Naive B cell (primary cell): ENCODE measurements around the gene TAS2R8. TPM values are rescaled to one million over a fixed set of nuclear protein-coding genes. Genes with fewer than 3 reads are reported as not detected.

Source experiments
- ATAC-seq, 2 donors: fragments of 150-1000 bp; cut with Tn5 transposase; 2 replicates each; pipeline ENCODE4 v1.10.0; 2021; ENCODE audit warnings: low read depth in 2 of 2, mild to moderate bottlenecking in 2 of 2, moderate library complexity in 2 of 2
- DNase-seq: peaks from one replicate; pipeline ENCODE4 v3.0.0; 2022
- H3K27ac Mint-ChIP-seq, 6 donors: one replicate each; pipeline ENCODE4 v1.8.0; 2020 to 2022; ENCODE audit warnings: mild to moderate bottlenecking in 6 of 6, mixed read lengths in 6 of 6, moderate library complexity in 5 of 6, inconsistent platforms in 2 of 6
- H3K27me3 Mint-ChIP-seq, 3 donors: one replicate each; pipeline ENCODE4 v1.8.0; 2021 to 2022; ENCODE audit warnings: mixed read lengths in 3 of 3, mild to moderate bottlenecking in 1 of 3
- H3K36me3 Mint-ChIP-seq, 2 donors: one replicate each; pipeline ENCODE4 v1.8.0; 2020 to 2022; ENCODE audit warnings: mixed read lengths in 2 of 2, inconsistent platforms in 1 of 2, mild to moderate bottlenecking in 1 of 2
- H3K4me1 Mint-ChIP-seq, 3 donors: one replicate each; pipeline ENCODE4 v1.8.0; 2020 to 2022; ENCODE audit warnings: mixed read lengths in 3 of 3, inconsistent platforms in 1 of 3, mild to moderate bottlenecking in 1 of 3, moderate library complexity in 1 of 3
- H3K4me3 Mint-ChIP-seq, 8 donors: one replicate each; pipeline ENCODE4 v1.8.0; 2020 to 2022; ENCODE audit warnings: mild to moderate bottlenecking in 8 of 8, mixed read lengths in 8 of 8, moderate library complexity in 8 of 8, inconsistent platforms in 2 of 8
- H3K9me3 Mint-ChIP-seq, 7 donors: one replicate each; pipeline ENCODE4 v1.8.0; 2020 to 2022; ENCODE audit warnings: mixed read lengths in 7 of 7, mild to moderate bottlenecking in 5 of 7, inconsistent platforms in 2 of 7, moderate library complexity in 1 of 7
- polyA plus RNA-seq, 6 donors: library from polyadenylated mRNA; unstranded; fragments of 300-500 nt; fragmentation: Illumina TruSeq; gene quantifications; one replicate each; pipeline ENCODE4 v1.2.3, GENCODE V29; 2021; ENCODE audit warnings: low read depth in 6 of 6

Gene TAS2R8, protein sequence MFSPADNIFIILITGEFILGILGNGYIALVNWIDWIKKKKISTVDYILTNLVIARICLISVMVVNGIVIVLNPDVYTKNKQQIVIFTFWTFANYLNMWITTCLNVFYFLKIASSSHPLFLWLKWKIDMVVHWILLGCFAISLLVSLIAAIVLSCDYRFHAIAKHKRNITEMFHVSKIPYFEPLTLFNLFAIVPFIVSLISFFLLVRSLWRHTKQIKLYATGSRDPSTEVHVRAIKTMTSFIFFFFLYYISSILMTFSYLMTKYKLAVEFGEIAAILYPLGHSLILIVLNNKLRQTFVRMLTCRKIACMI
- not detected for polyA plus RNA-seq

DNA sequence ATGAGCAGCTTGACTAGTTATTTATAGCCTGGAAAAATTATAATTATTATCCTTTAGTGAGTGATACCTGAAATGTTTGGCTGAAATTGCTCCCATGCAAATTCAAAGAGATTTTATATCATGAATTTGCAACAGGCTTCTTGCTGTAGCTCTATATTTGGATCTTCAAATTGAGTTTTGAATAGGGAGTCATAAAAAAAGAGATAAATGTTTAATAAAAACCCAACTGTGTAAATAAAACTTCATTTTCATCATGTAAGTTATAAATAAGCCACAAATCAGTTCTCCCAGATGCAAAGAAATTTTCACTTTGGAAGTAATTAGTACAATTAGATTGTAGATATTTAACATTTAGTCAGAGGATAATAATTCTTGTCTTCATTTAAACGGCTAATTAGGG is at the start of gene TAS2R8:
TAS2R8 (minus strand) TSS at position 101 of the 400 bp plus-strand sequence. CDS start 306 bp downstream, outside the sequence.
- Mint-ChIP-seq H3K36me3 (no peaks in the 10 kb centered on the region), H3K4me1 (no peaks in the 10 kb centered on the region), H3K9me3 (no peaks in the 10 kb centered on the region), H3K27me3 (peaks cover 5 to 22% (median 5%) of the 10 kb centered on the region in 3 donors), H3K27ac (no peak within 1 kb of the TSS), H3K4me3 (no peak within 1 kb of the TSS)
- no peak for ATAC-seq
- no peak for DNase-seq

GRCh38 chr12:10855807-10856206 is 48.7 kb upstream of the TAS2R8 start:
- Mint-ChIP-seq H3K36me3 (peaks cover 50 to 65% of the 10 kb centered on the region in 2 donors), H3K27ac (no peak overlapping the region), H3K9me3 (peaks cover 7 to 50% (median 35%) of the 10 kb centered on the region in 7 donors), H3K4me1 (peaks cover 0 to 4% (median 0%) of the 10 kb centered on the region in 3 donors), H3K27me3 (no peaks in the 10 kb centered on the region), H3K4me3 (no peak overlapping the region)
- DNase-seq, result no peak
- no peak for ATAC-seq

DNA sequence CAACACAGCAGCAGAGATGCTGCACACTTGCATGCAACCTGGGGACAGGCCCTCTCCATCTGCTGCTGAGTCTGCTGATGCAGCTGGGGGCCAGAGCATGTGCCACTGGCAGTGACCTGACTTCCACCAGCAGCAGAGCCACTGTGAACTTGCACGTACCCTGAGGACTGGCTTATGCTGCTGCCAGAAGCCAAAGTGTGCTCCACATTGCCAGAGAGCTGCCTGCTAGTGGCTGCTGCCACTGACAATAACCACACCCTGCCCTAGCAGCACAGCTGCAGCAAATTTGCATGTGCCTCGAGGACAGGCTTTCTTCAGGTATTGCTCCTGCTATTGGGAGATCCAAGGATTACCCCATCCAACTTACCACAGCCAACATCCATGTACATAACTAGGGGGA is 46.7 kb upstream of the TAS2R8 start:
- Mint-ChIP-seq H3K27me3 (no peaks in the 10 kb centered on the region), H3K4me3 (no peak overlapping the region), H3K36me3 (peaks cover 41 to 49% of the 10 kb centered on the region in 2 donors), H3K27ac (no peak overlapping the region), H3K9me3 (peaks cover 3 to 34% (median 30%) of the 10 kb centered on the region in 7 donors), H3K4me1 (peaks cover 0 to 4% (median 0%) of the 10 kb centered on the region in 3 donors)
- DNase-seq (no peak), ATAC-seq (no peak)

DNA sequence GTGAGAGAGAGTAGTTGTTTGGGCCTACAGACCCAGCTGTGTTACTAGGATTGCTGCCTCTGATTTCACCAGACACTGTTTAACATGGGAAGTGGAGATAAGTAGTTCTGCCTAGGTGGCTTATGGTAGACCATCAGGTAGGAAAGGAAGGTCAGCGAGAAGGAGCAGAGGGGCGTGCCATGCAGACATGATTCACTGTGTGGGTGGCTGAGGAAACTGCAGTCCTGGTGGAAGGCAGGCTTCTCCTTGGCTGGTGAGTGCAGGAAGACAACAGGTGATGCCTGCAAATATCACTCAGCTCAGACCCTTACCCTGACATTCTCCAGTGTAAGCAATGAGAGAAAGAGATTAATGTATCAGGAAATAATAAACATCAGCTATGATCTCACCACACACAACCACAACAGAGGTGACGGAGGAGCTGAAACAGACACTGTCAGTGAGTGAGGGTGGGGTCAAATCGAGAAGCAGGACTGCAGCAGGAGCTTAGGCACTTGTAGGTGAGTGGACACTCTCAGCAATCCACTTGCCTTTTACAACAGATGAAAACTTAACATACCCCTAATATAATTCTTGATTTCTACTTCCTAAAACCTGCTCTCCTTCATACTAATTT is 44.3 kb upstream of the TAS2R8 start:
- no peak for DNase-seq
- Mint-ChIP-seq H3K4me1 (peaks cover 0 to 4% (median 0%) of the 10 kb centered on the region in 3 donors), H3K27ac (peak overlapping the region in 1 of 6 donors; percentile 1), H3K36me3 (peaks cover 27 to 42% of the 10 kb centered on the region in 2 donors), H3K9me3 (peaks cover under 1 to 10% (median 5%) of the 10 kb centered on the region in 7 donors), H3K4me3 (no peak overlapping the region), H3K27me3 (no peaks in the 10 kb centered on the region)
- ATAC-seq, result no peak

- Mint-ChIP-seq H3K4me3 (no peak within 1 kb of the TSS), H3K36me3 (peaks cover 27 to 37% of the 10 kb centered on the region in 2 donors), H3K27me3 (no peaks in the 10 kb centered on the region), H3K27ac (no peak within 1 kb of the TSS), H3K9me3 (peaks cover 0 to 3% (median 0%) of the 10 kb centered on the region in 7 donors), H3K4me1 (peaks cover 0 to 2% (median 0%) of the 10 kb centered on the region in 3 donors)
- no peak for ATAC-seq
- no peak for DNase-seq
Measured at GRCh38 chr12:10849425-10849878, 42.4 kb upstream of the TAS2R8 start, which contains the start of gene PRR4. Gene PRR4 (minus strand): TSS chr12:10849475. CDS start chr12:10849437, 38 bp downstream.

DNA sequence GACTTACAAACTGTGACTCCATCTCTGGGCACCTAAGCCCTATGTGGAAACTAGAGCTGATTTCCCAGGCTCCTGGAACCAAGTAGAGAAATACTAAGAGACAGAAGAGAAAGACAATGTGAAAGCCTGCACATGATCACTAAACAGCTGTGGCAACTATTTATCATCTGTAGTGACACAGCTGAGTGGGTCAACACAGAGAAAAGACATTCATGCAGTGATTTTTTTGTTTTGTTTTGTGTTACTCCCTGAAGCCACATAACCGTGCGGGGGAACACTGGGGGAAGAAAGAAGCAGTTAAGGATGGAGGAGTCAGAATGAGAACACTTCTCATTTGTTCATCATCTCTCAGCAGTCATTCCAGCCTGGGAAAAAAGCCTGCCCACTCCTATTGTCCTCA is 40.7 kb upstream of the TAS2R8 start:
- H3K27me3 Mint-ChIP-seq, result no peaks in the 10 kb centered on the region
- no peak for ATAC-seq
- H3K4me1 Mint-ChIP-seq, result no peaks in the 10 kb centered on the region
- H3K4me3 Mint-ChIP-seq, result no peak overlapping the region
- no peak for DNase-seq
- peaks cover 27 to 37% of the 10 kb centered on the region in 2 donors for H3K36me3 Mint-ChIP-seq
- peaks cover 0 to 3% (median 0%) of the 10 kb centered on the region in 7 donors for H3K9me3 Mint-ChIP-seq
- no peak overlapping the region for H3K27ac Mint-ChIP-seq

GRCh38 chr12:10842862-10843261 is 35.8 kb upstream of the TAS2R8 start:
- no peaks in the 10 kb centered on the region for H3K27me3 Mint-ChIP-seq
- no peaks in the 10 kb centered on the region for H3K4me1 Mint-ChIP-seq
- H3K36me3 Mint-ChIP-seq, result peaks cover 10 to 19% of the 10 kb centered on the region in 2 donors
- no peak overlapping the region for H3K4me3 Mint-ChIP-seq
- H3K9me3 Mint-ChIP-seq, result peaks cover 0 to 1% (median 0%) of the 10 kb centered on the region in 7 donors
- no peak for DNase-seq
- no peak overlapping the region for H3K27ac Mint-ChIP-seq
- no peak for ATAC-seq

- H3K27ac Mint-ChIP-seq, result no peak overlapping the region
- H3K4me1 Mint-ChIP-seq, result no peaks in the 10 kb centered on the region
- H3K27me3 Mint-ChIP-seq, result no peaks in the 10 kb centered on the region
- ATAC-seq (no peak), DNase-seq (no peak)
- H3K4me3 Mint-ChIP-seq, result no peak overlapping the region
- H3K9me3 Mint-ChIP-seq, result peaks cover 0 to 5% (median 0%) of the 10 kb centered on the region in 7 donors
- H3K36me3 Mint-ChIP-seq, result no peaks in the 10 kb centered on the region
Measured at GRCh38 chr12:10838461-10838860, 31.4 kb upstream of the TAS2R8 start.

DNA sequence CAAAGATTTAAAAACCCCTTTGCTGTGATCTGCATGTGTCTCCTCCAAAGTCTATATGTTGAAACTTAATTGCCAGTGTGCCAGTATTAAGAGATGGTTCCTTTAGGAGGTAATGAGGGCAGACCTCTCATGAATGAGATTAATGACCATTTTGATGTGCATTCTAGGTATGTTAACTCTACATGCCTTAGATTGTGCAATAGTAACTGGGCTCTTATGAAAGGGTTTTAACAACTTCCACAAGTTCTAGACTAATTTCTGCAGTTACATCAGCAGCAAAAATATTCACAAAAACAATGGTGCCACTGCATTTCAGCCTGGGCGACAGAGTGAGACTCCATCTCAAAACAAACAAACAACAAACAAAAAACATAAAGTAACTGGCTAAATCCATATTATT is 22.9 kb upstream of the TAS2R8 start:
- Mint-ChIP-seq H3K4me1 (no peaks in the 10 kb centered on the region), H3K27ac (no peak overlapping the region), H3K4me3 (no peak overlapping the region), H3K36me3 (no peaks in the 10 kb centered on the region), H3K27me3 (no peaks in the 10 kb centered on the region), H3K9me3 (no peaks in the 10 kb centered on the region)
- no peak for ATAC-seq
- DNase-seq, result no peak

- H3K27ac Mint-ChIP-seq, result no peak within 1 kb of the TSS
- ATAC-seq (no peak), DNase-seq (no peak)
- no peak within 1 kb of the TSS for H3K4me3 Mint-ChIP-seq
- H3K27me3 Mint-ChIP-seq, result no peaks in the 10 kb centered on the region
- no peaks in the 10 kb centered on the region for H3K4me1 Mint-ChIP-seq
- H3K36me3 Mint-ChIP-seq, result no peaks in the 10 kb centered on the region
- H3K9me3 Mint-ChIP-seq, result no peaks in the 10 kb centered on the region
Measured at GRCh38 chr12:10826258-10826657, 19.2 kb upstream of the TAS2R8 start, which contains the start of gene TAS2R10. Gene TAS2R10 (minus strand): TSS chr12:10826358. CDS start chr12:10826269, 89 bp downstream.

DNA sequence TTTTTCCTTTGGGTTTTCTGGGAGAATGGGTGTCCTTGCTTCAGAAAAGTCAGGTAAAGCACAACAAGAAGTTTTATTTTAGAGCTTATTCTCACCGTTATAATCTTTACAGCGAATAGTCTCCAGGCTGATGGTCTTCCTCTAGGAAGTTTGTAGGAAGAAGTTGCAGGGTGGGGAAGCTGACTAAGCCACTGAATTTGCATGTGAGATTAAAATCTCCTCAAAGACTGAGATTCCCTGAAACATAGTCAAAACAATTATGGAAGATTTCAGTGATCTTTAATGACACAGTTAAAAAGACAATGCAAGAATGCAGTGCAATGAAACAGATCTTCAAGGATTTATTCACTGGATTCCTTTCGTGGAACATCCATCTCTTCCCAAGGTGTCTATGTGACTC is 17.9 kb upstream of the TAS2R8 start:
- H3K27ac Mint-ChIP-seq, result no peak overlapping the region
- no peaks in the 10 kb centered on the region for H3K9me3 Mint-ChIP-seq
- H3K4me1 Mint-ChIP-seq, result no peaks in the 10 kb centered on the region
- H3K36me3 Mint-ChIP-seq, result no peaks in the 10 kb centered on the region
- no peak overlapping the region for H3K4me3 Mint-ChIP-seq
- no peaks in the 10 kb centered on the region for H3K27me3 Mint-ChIP-seq
- no peak for DNase-seq
- no peak for ATAC-seq

DNA sequence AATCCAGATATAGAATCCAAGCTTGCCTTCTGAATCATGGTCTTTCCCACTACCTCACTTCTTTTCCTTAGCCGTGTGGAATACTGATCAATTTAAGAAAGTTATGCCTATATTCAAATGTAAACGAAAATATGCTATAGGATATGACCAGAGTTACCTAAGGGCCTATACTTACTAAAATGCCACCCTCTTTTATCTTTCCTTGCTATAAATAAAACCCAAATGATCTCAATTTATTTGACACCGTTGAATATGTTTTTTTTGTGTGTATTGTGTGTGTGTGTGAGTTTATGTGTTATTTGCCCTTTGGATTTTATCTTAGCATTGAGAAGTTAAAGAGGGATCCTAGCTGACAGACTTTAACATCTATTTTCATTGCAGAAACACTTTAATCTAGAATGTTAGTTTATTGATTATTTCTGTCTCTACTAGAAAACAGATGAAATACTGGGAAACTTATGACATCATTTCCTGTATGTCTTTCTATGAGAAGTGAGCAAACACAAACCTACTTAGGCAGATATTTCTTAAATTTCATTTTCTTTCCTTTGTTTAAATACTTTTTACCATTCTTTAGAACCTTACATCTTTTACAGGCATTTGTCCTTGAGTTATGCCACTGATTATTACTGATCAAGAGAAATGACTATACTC is 4.9 kb upstream of the TAS2R8 start:
- no peak for DNase-seq
- ATAC-seq, result no peak
- Mint-ChIP-seq H3K27ac (no peak overlapping the region), H3K4me3 (no peak overlapping the region), H3K36me3 (no peaks in the 10 kb centered on the region), H3K9me3 (peaks cover 0 to 3% (median 0%) of the 10 kb centered on the region in 7 donors), H3K4me1 (no peaks in the 10 kb centered on the region), H3K27me3 (peaks cover 0 to 22% (median 5%) of the 10 kb centered on the region in 3 donors)

GRCh38 chr12:10810068-10810467 is 3.0 kb upstream of the TAS2R8 start, which contains the start of gene TAS2R9:
Gene TAS2R9 (minus strand): TSS chr12:10810168. CDS start chr12:10810075, 93 bp downstream.
- Mint-ChIP-seq H3K4me3 (no peak within 1 kb of the TSS), H3K36me3 (no peaks in the 10 kb centered on the region), H3K27me3 (peaks cover 5 to 22% (median 5%) of the 10 kb centered on the region in 3 donors), H3K4me1 (no peaks in the 10 kb centered on the region), H3K9me3 (peaks cover 0 to 3% (median 0%) of the 10 kb centered on the region in 7 donors), H3K27ac (no peak within 1 kb of the TSS)
- DNase-seq (no peak), ATAC-seq (no peak)
